DMS53 treated with DMSO at 0.1 percent for 48 hours (cell line): ENCODE results near the gene OTOP3.
"Not testable (repeated sequence)": the region's sequence is repeated elsewhere in the genome, so short reads cannot be mapped to it uniquely, and the experiment has no call there.

Experiments
- DNase-seq: peaks from one replicate; lab custom pipeline; 2025; ENCODE audit not compliant: unreplicated experiment; lab: John Stamatoyannopoulos, UW

OTOP3 gene

GRCh38 chr17:74960570-74961342 lies 25.1 kb downstream of the OTOP3 start:
- no peak for DNase-seq

- peak; percentile 80 for DNase-seq
Measured at GRCh38 chr17:74961657-74962350, 26.1 kb downstream of the OTOP3 start.

DNA sequence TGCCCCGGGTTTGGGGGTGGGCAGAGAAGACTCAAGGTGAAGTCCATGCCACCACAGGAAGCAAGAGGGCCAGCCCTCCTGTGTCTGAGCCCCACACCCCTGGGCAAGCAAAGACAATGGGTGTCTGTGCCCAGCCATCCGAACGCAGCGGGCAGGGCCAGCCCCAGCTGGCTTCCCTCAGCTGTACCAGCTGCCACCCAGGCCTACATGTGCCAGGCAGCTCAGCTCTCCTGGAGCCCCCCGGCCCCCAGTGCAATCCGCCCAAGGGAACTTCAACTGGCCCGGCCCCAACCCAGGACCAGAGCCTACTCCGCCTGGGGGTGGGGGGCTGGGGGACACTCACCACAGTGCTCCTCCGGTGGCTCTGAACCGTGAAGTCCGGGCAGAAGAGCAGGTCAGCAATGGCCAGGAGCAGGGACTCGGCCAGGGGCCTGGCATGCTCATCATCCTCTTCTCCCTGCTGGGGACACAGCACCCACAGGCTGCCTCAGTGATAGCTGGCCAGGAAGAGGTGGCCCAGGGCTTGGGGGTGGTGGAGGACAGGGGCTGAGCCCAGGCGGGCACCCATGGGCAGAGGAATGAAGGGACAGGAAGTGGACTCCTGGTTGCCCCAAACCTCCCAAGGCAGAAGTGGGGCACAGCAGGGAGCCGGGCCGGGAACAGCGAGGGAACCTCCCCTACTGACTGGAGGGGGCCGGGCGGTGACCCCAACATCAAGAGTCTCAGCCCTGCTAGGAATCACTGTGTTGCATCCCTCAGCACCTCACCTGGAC lies 27.1 kb downstream of the OTOP3 start:
- no peak for DNase-seq

- DNase-seq = no peak
Measured at GRCh38 chr17:74963656-74964055, 28.0 kb downstream of the OTOP3 start.

GRCh38 chr17:74964246-74964761 lies 28.6 kb downstream of the OTOP3 start:
- no peak for DNase-seq

- DNase-seq = no peak
Measured at GRCh38 chr17:74964988-74965622, 29.4 kb downstream of the OTOP3 start.

GRCh38 chr17:74968361-74968780 lies 32.7 kb downstream of the OTOP3 start:
- no peak for DNase-seq

- not testable (repeated sequence) for DNase-seq
Measured at GRCh38 chr17:74969501-74969900, 33.8 kb downstream of the OTOP3 start.

GRCh38 chr17:74970395-74970794 lies 34.7 kb downstream of the OTOP3 start:
- no peak for DNase-seq

DNA sequence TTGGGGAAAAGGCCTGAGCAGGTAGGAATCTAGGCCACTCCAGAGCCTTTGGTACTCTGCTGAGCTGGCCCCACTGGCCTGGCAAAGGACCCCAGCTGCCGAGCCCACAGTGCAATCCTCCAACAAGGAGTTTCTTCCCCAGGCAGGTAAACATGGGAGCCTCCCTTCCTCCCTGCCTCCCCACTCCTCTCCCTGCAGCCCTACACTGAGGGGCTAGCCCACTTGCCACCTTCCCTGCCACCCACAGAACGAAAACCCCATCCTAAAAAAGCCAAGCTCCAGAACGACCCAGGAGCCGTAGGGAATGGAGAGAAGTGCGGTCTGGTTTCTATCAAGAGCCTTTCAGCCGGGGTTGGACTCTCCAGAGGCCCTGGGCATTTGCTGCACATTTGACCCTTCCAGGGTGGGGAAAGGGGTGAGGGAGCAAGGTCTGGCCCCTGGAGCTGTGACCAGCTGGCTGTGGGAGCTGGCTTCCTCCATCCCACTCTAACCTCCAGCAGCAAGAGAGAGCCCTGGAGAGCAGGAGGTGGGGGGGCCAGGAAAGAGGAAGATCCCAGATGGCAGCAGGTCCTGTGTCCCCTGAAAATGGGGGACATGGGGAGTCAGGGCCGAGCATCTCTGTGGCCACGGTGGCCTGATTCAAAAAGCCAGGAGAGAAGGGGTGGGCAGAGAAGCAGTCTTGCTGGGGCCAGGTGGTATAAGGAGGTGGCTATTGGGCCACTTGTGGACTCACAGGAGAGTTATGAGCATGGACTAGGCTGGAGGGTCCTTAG lies 35.6 kb downstream of the OTOP3 start:
- DNase-seq = no peak

DNA sequence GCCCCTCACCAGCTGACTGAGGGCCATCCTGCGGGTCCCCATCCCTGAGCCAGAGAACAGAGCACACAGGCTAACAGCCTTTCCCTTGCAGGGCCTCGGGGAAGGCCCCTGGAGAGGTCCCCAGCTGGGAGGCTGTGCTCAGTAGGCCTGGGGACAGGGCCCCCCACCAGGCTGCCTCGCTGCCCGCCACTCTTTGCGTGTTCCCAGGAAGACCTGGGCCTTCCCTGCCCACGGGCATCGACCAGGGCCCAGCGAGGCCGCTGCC lies 36.1 kb downstream of the OTOP3 start:
- DNase-seq = no peak

GRCh38 chr17:74972107-74972972 lies 36.6 kb downstream of the OTOP3 start, which contains the start of gene HID1:
Gene HID1 (minus strand): TSS chr17:74972759. CDS start chr17:74972656, 103 bp downstream.
- peak; percentile 47 for DNase-seq

DNA sequence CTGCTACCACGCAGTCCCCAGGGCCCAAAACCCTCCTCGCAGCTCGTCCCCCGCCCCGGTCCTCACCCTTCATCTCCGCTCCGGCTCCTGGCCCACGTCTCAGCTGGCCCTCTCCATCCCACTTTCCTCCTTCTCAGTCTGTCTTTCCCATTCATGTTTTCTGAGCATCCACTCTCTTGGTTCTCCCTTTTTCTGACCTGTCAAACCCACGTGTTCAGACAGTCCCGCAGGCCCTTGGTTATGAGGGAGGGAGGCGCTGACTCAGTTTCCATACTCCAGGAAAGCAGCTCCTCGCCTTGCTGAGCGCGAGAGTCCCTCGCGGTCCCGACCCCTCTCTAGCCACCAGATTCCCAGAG lies 37.3 kb downstream of the OTOP3 start:
- no peak for DNase-seq

GRCh38 chr17:74975943-74976342 lies 40.2 kb downstream of the OTOP3 start:
- no peak for DNase-seq

DNA sequence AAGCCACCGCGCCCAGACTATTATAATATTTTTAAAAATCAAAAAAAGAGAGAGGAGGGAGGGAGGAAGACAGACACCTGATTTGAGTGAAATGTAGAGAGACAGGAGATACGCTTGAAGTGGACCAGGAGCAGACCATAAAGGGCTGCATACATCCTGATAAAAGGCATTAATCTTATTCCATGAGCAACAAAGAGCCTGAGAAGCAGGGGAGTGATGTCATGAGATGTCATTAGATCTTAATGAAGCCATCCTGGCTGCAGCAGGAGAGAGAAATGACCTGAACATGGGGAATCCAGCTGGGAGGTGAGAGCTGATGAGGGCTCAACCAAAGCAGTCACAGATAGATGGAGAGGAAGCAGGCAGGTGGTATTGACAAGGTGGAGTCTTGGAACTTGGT lies 42.1 kb downstream of the OTOP3 start:
- DNase-seq = no peak

DNA sequence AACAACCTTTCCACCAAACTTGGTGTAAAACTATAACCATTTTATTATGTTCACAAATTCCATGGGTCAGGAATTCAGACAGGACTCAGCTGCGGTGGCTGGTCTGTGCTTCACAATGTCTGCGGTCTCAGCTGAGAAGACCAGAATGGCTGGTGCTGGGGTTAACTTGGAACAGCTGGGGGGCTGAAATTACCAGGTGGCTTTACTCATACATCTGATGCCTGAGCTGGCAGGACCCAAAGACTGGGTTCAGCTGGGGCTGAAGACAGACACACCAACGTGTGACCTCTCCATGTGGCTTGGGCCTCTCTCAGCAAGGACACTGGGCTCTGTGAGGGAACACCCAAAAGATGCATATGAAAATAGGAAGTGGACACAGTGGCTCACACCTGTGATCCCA lies 42.5 kb downstream of the OTOP3 start:
- DNase-seq = no peak

DNA sequence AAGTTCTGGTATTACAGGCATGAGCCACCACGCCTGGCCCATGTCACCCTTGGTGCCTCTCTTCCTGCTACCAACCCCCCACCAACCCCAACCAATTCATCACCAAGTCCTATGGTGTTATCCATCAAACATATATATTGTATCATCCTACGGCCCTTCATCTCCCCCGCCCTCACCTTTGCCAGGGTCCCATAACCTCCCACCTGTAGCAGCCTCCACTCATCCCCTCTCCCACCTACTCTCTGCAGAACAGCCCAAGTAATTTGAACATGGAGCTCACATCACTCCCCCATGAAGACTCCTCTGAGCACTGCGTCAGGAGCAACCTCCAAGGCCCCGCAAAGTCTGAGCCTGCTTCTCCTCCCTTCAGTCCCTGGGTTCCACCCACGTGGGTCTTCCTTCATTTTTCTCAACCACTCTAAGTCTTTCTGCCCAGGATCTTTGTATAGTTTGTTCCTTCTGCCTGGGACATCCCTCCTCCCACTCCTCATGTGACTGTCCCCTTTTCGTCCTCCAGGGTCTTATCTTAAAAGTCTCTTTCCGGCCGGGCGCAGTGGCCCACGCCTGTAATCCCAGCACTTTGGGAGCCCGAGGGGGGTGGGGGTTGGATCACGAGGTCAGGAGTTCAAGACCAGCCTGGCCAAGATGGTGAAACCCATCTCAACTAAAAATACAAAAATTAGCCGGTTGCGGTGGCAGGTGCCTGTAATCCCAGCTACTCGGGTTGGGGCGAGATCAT lies 43.9 kb downstream of the OTOP3 start:
- no peak for DNase-seq

DNA sequence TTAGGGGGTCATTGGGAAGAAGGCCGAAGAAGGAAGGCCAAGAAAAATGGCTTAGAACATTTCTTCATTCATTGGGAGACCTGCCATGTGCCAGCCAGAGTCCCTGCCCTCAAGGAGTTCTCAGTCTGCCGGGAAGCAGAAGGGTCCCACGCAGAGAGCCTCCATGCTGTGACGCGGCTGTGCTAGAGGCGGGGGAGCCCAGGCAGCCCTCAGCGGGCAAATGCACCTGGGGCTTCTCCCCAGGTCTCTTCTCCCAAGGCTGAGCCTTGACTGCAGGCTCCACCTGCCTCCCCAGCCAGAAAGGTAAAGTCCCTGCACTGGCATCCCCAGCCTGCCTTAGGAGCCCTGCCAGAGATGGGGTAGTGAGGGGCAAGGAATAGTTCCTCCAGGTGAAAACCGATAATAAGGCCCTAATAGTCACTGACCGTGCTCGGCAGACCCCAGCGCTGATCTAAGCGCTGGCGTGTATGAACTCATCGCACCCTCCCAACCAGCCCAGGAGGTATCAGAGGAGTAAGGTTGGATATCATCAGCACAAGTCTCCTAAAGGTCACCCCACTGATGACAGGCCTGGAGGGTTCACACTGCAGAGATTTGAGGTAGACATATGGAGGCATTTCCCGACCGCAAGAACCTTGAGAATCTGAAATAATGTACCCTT lies 45.8 kb downstream of the OTOP3 start:
- DNase-seq = no peak
